SK-N-SH (cell line): Measurements from ENCODE around the gene UBE2G2. TPM values are rescaled to one million over a fixed set of nuclear protein-coding genes. Genes with fewer than 3 reads are reported as not detected.

Source experiments
- CTCF ChIA-PET: fragments of 300-600, 350-600 bp; formaldehyde crosslinking; extraction: SDS; loops from one replicate; lab custom pipeline; 2021; lab: Yijun Ruan, JAX
- POLR2A ChIA-PET: fragments of 350-600 bp; sonication (Branson Sonifier 250); formaldehyde crosslinking; extraction: SDS; loops from one replicate; lab custom pipeline; 2020; ENCODE audit warnings: antibody characterized with exemption, inconsistent platforms; lab: Yijun Ruan, JAX
- DNase-seq: peaks from one replicate; pipeline ENCODE4 v3.0.0; 2012
- H2AFZ ChIP-seq: fragments of 200-600 bp; sonication (generic); 2 replicates; pipeline ENCODE4 v1.8.1; 2016; ENCODE audit warnings: antibody characterized with exemption, mild to moderate bottlenecking, low read depth
- H3F3A ChIP-seq: fragments of 200-600 bp; sonication (generic); replicated peaks from 2 replicates; pipeline ENCODE3; 2016; ENCODE audit warnings: antibody characterized with exemption, mild to moderate bottlenecking; ENCODE audit not compliant: insufficient read depth
- H3K27ac ChIP-seq, 2 experiments: fragments of 200-500 bp in 1 of 2; fragments of 200-600 bp in 1 of 2; sonication (Bioruptor generic) in 1 of 2; sonication (generic), shearing (Covaris generic) in 1 of 2; 2 replicates each; pipeline versions ENCODE4 v1.5.1 to v1.6.1; 2014 to 2016; ENCODE audit warnings: low read depth in 2 of 2, inconsistent platforms in 1 of 2, low read length in 1 of 2, mild to moderate bottlenecking in 1 of 2, mixed read lengths in 1 of 2
- H3K27me3 ChIP-seq: fragments of 200-600 bp; sonication (generic), shearing (Covaris generic); 2 replicates; pipeline ENCODE4 v1.6.1; 2016; ENCODE audit warnings: mixed run types; ENCODE audit not compliant: insufficient read depth
- H3K36me3 ChIP-seq, 2 experiments: fragments of 200-500 bp in 1 of 2; fragments of 200-600 bp in 1 of 2; sonication (Bioruptor generic) in 1 of 2; sonication (generic) in 1 of 2; replicated peaks in 1 of 2; 2 replicates each; pipeline versions ENCODE3 to v1.5.1; 2014 to 2016; ENCODE audit warnings: low read length in 1 of 2, mild to moderate bottlenecking in 1 of 2; ENCODE audit not compliant: insufficient read depth in 2 of 2, control insufficient read depth in 1 of 2
- H3K4me1 ChIP-seq, 2 experiments: fragments of 200-500 bp in 1 of 2; fragments of 200-600 bp in 1 of 2; sonication (Bioruptor generic) in 1 of 2; sonication (generic), shearing (Covaris generic) in 1 of 2; 2 replicates each; pipeline versions ENCODE4 v1.5.1 to v1.6.1; 2014 to 2016; ENCODE audit warnings: low read depth in 1 of 2, low read length in 1 of 2, mixed run types in 1 of 2; ENCODE audit not compliant: insufficient read depth in 2 of 2, control insufficient read depth in 1 of 2
- H3K4me2 ChIP-seq: fragments of 200-600 bp; sonication (generic), shearing (Covaris generic); 2 replicates; pipeline ENCODE4 v1.6.1; 2017; ENCODE audit warnings: mixed run types
- H3K4me3 ChIP-seq, 2 experiments: fragments of 200-500 bp in 1 of 2; fragments of 200-600 bp in 1 of 2; sonication (Bioruptor generic) in 1 of 2; sonication (generic), shearing (Covaris generic) in 1 of 2; 2 replicates each; pipeline versions ENCODE4 v1.5.1 to v1.8.1; 2014 to 2016; ENCODE audit warnings: low read depth in 2 of 2, inconsistent platforms in 1 of 2, low read length in 1 of 2, mild to moderate bottlenecking in 1 of 2, mixed read lengths in 1 of 2, moderate library complexity in 1 of 2
- H3K79me2 ChIP-seq: fragments of 200-600 bp; sonication (generic); 2 replicates; pipeline ENCODE4 v1.8.1; 2017; ENCODE audit warnings: mild to moderate bottlenecking; ENCODE audit not compliant: insufficient read depth
- H3K9ac ChIP-seq: fragments of 200-600 bp; sonication (generic); 2 replicates; pipeline ENCODE4 v1.6.1; 2017; ENCODE audit warnings: mixed run types
- H3K9me2 ChIP-seq: fragments of 200-600 bp; sonication (generic); 2 replicates; pipeline ENCODE4 v1.6.1; 2017; ENCODE audit warnings: mixed run types
- H3K9me3 ChIP-seq: fragments of 200-600 bp; sonication (generic); 2 replicates; pipeline ENCODE4 v1.6.1; 2017; ENCODE audit warnings: mixed run types, mild to moderate bottlenecking, moderate library complexity
- H4K20me1 ChIP-seq: fragments of 200-600 bp; sonication (generic); 2 replicates; pipeline ENCODE4 v1.6.1; 2017; ENCODE audit warnings: mild to moderate bottlenecking, mixed run types; ENCODE audit not compliant: insufficient read depth
- CHD2 ChIP-seq: fragments of 150-350 bp; IDR thresholded peaks from 2 replicates; pipeline ENCODE4 v1.6.1; 2018; ENCODE audit warnings: low read length; ENCODE audit not compliant: partially characterized antibody
- ELF1 ChIP-seq: IDR thresholded peaks from 2 replicates; pipeline ENCODE4 v1.4.0; 2012
- EP300 ChIP-seq, 2 experiments: IDR thresholded peaks; 2 replicates each; pipeline versions ENCODE4 v1.4.0 to v1.6.1; 2012; ENCODE audit warnings: borderline replicate concordance in 1 of 2, low read depth in 1 of 2, low read length in 1 of 2
- FOXJ3 ChIP-seq: sonication (generic); formaldehyde crosslinking; IDR thresholded peaks from 2 replicates; pipeline ENCODE4 v1.5.1; 2020; ENCODE audit warnings: mild to moderate bottlenecking, missing genetic modification reagents
- FOXM1 ChIP-seq: IDR thresholded peaks from 2 replicates; pipeline ENCODE4 v1.4.0; 2012; ENCODE audit warnings: low read depth, mild to moderate bottlenecking
- GABPA ChIP-seq: IDR thresholded peaks from 2 replicates; pipeline ENCODE4 v1.4.0; 2012; ENCODE audit warnings: low read depth, mild to moderate bottlenecking
- GATA2 ChIP-seq: sonication (generic); formaldehyde crosslinking; IDR thresholded peaks from 2 replicates; pipeline ENCODE4 v1.5.0; 2020; ENCODE audit warnings: mild to moderate bottlenecking, missing genetic modification reagents
- IRF3 ChIP-seq: fragments of 150-350 bp; IDR thresholded peaks from 2 replicates; pipeline ENCODE4 v1.6.1; 2016; ENCODE audit warnings: mild to moderate bottlenecking, low read depth, low read length
- MXI1 ChIP-seq: IDR thresholded peaks from 2 replicates; pipeline ENCODE4 v1.6.1; 2012; ENCODE audit warnings: mild to moderate bottlenecking, low read depth, low read length, improper control_type of control experiment
- NFIC ChIP-seq: IDR thresholded peaks from 2 replicates; pipeline ENCODE4 v1.4.0; 2012; ENCODE audit warnings: borderline replicate concordance
- RCOR1 ChIP-seq: fragments of 150-350 bp; IDR thresholded peaks from 2 replicates; pipeline ENCODE4 v1.6.1; 2017; ENCODE audit warnings: antibody characterized with exemption, low read length
- RXRA ChIP-seq: IDR thresholded peaks from 2 replicates; pipeline ENCODE4 v1.4.0; 2012; ENCODE audit warnings: low read depth, mild to moderate bottlenecking, borderline replicate concordance
- TAF1 ChIP-seq: IDR thresholded peaks from 2 replicates; pipeline ENCODE4 v1.6.1; 2012; ENCODE audit warnings: low read depth, mild to moderate bottlenecking, low read length, moderate library complexity, borderline replicate concordance
- USF1 ChIP-seq: IDR thresholded peaks from 2 replicates; pipeline ENCODE4 v1.4.0; 2012; ENCODE audit warnings: low read depth, borderline replicate concordance
- WGBS: methylation state at CpG from one replicate; pipeline ENCODE4 v1.1.6; 2017; ENCODE audit warnings: low lambda C conversion rate; 5-methylcytosine and 5-hydroxymethylcytosine counted together
- polyA plus RNA-seq, 3 experiments: library from polyadenylated mRNA; depleted of rRNA; stranded (reverse); fragments of >200 nt; gene quantifications; 2 replicates each; pipeline ENCODE4 v1.2.3, GENCODE V29; 2012
- TF ChIP-seq, protein P1 (sequence below): IDR thresholded peaks from 2 replicates; pipeline ENCODE4 v1.4.0; 2012; ENCODE audit warnings: low read depth
- TF ChIP-seq, protein P2 (sequence below): IDR thresholded peaks from 2 replicates; pipeline ENCODE4; 2012
- TF ChIP-seq, protein P3 (sequence below): fragments of 150-350 bp; IDR thresholded peaks from 2 replicates; pipeline ENCODE4 v1.6.1; 2017; ENCODE audit warnings: antibody characterized with exemption, low read length, low read depth, borderline replicate concordance

UBE2G2 gene
- polyA plus RNA-seq, 1 of the 3 experiments (the other 2 are of a cell fraction): 129 TPM

DNA sequence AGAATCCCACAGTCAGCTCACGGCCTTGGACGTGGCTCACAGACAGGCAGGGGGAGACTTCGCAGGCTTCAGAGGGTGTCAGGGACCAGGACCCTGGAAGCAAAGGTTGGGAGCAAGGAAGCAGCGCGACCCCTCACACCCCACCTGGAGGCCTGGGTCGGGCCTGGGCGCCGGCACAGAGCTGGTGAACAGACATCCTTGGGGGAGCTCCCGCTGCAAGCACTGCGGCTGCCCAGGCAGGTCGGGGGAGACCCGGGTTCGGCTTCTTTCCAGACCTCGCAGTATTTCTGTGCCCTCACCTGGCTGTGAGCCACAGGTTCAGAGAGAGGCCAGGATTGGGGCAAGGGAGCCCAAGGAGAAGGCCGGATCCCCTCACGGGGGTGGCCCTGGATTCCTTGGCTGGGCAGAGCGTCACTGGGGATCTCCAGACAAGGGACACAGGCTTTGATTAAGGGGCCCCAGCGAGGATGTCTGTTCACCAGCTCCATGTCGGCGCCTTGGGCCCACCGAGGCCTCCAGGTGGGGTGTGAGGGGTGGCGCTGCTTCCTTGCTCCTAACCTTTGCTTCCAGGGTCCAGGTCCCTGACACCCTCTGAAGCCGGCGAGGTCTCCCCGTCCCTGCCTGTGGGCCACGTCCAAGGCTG is 52.4 kb downstream of the UBE2G2 start:
- Histone ChIP-seq H4K20me1 (no peaks in the 10 kb centered on the region), H2AFZ (no peak overlapping the region), H3K9ac (no peak overlapping the region), H3K79me2 (no peaks in the 10 kb centered on the region), H3K27ac (no peak overlapping the region), H3K9me3 (no peaks in the 10 kb centered on the region), H3K4me1 (no peaks in the 10 kb centered on the region; a peak in 2 of 4 replicates), H3K4me2 (no peak overlapping the region), H3K27me3 (no peaks in the 10 kb centered on the region; the same call in 1 of the 2 replicates), H3K4me3 (no peak overlapping the region), H3K9me2 (no peaks in the 10 kb centered on the region), H3K36me3 (no peaks in the 10 kb centered on the region), H3F3A (no peaks in the 10 kb centered on the region)
- DNase-seq: no peak
- CTCF ChIA-PET: no interaction called here
- no peak for TF ChIP-seq EP300 (IDR thresholded peaks at IDR 0.05; ENCODE audit: borderline replicate concordance in 1 of 2, low read depth in 1 of 2, low read length in 1 of 2)
- no peak for TF ChIP-seq ELF1
- TF ChIP-seq CHD2: no peak
- TF ChIP-seq, protein P1, sequence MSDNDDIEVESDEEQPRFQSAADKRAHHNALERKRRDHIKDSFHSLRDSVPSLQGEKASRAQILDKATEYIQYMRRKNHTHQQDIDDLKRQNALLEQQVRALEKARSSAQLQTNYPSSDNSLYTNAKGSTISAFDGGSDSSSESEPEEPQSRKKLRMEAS: no peak
- no peak for TF ChIP-seq IRF3
- TF ChIP-seq NFIC: no peak
- TF ChIP-seq, protein P2, sequence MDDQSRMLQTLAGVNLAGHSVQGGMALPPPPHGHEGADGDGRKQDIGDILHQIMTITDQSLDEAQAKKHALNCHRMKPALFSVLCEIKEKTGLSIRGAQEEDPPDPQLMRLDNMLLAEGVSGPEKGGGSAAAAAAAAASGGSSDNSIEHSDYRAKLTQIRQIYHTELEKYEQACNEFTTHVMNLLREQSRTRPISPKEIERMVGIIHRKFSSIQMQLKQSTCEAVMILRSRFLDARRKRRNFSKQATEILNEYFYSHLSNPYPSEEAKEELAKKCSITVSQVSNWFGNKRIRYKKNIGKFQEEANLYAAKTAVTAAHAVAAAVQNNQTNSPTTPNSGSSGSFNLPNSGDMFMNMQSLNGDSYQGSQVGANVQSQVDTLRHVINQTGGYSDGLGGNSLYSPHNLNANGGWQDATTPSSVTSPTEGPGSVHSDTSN: no peak
- TF ChIP-seq RXRA: no peak
- no peak for TF ChIP-seq USF1
- TF ChIP-seq, protein P3, sequence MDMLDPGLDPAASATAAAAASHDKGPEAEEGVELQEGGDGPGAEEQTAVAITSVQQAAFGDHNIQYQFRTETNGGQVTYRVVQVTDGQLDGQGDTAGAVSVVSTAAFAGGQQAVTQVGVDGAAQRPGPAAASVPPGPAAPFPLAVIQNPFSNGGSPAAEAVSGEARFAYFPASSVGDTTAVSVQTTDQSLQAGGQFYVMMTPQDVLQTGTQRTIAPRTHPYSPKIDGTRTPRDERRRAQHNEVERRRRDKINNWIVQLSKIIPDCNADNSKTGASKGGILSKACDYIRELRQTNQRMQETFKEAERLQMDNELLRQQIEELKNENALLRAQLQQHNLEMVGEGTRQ: no peak
- TF ChIP-seq MXI1: no peak
- no peak for TF ChIP-seq FOXM1
- TF ChIP-seq TAF1: no peak
- no peak for TF ChIP-seq GATA2 (CRISPR knock-in tag)
- no peak for TF ChIP-seq FOXJ3 (CRISPR knock-in tag)
- no peak for TF ChIP-seq RCOR1
- TF ChIP-seq GABPA: no peak
- WGBS: 89% methylated on average over 9 of the region's 26 CpGs
- POLR2A ChIA-PET: no interaction called here
